OCI-M1 (cell line): ENCODE data around the gene TRMT44.
"Not testable (repeated sequence)": the region's sequence is repeated elsewhere in the genome, so short reads cannot be mapped to it uniquely, and the experiment has no call there.

ENCODE experiments used
- DNase-seq: peaks from one replicate; lab custom pipeline; 2025; lab: John Stamatoyannopoulos, UW

TRMT44 gene

GRCh38 chr4:8513080-8513479 lies 72.5 kb downstream of the TRMT44 start:
- DNase-seq, result not testable (repeated sequence)

- no peak for DNase-seq
These were observed 73.4 kb downstream of the TRMT44 start for GRCh38 chr4:8513931-8514330.

DNA sequence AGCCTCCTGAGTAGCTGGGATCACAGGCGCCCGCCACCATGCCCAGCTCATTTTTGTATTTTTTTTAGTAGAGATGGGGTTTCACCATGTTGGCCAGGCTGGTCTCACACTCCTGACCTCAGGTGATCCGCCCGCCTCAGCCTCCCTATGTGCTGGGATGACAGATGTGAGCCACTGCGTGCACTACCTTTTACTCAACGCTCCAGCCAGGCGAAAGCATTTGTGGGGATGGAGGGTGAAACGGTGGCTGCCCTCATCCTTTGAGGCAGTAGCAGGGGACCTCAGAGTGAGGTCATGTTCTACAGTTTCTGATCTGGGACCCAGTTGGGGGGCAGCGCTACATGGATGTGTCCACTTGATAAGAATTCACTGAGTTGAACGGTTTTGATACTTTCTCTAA lies 73.8 kb downstream of the TRMT44 start:
- DNase-seq, result no peak

- DNase-seq, result no peak
These were observed 74.9 kb downstream of the TRMT44 start for GRCh38 chr4:8515316-8516060.

DNA sequence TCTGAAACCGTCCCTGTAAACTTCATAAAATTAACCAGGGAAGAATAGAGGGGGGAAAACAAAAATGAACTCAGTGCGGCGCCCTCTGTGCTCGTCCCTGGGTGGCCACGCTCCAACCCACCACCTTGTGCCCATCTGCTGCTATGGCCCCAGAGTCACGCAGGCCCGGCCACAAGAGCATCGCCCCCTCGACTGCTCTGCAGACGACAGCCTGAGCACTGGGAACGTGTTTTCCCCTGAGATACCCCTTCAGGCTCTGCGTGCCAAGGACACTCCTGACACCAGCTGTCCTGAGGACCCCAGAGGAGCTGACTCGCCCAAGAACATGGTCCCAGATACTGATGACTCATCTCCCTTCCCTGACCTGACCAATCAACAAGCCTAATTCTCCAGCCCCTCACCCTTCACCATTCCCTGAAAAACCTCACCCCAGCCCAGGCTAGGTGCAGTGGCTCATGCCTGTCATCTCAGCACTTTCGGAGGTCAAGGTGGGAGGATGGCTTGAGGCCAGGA lies 75.5 kb downstream of the TRMT44 start:
- no peak for DNase-seq

DNA sequence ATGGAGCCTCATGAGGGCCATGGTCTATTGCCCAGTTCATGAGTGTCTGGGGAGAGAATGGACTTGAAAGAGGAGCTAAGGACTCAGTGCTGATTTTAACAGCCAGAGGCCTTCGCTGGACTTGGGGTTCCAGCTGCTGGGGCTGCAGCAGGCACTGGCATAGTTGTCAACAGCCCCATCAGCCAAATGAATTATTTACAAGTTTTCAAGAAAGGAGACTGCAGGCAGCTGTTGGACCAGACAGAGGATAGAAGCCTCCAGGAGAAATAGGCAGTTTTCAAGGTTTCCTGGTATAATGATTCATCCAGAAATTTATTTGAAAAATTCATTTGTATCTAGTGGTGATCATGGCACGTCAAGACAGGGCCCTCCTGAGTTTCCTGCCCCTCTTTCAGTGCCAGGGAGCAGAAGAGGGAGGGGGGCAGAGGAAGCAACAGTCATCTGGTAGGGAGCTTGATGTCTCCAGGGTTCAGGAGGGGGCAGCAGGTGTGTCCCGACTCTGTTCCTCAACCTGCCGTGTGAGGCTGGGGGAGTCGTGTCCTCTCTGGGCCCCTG lies 76.5 kb downstream of the TRMT44 start:
- no peak for DNase-seq

DNA sequence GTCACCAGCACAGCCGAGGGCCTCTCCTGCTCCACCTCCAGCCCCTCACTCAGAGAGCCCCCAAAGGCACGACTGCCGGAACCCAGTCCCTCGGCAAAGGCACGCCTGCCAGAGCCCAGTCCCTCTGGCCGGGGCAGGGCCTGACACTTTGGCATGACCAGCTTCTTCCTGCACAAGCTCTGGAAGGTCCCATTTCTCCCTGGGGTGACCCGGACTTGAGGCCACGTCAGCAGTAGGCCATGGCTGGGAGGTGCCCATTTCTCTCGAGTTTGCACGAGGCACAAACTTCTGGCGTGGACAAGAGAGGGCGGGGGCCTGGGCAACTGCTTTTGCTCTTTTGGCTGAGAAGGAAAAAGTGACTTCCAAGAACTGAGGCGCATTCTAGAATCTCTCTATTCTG lies 77.4 kb downstream of the TRMT44 start:
- no peak for DNase-seq

DNA sequence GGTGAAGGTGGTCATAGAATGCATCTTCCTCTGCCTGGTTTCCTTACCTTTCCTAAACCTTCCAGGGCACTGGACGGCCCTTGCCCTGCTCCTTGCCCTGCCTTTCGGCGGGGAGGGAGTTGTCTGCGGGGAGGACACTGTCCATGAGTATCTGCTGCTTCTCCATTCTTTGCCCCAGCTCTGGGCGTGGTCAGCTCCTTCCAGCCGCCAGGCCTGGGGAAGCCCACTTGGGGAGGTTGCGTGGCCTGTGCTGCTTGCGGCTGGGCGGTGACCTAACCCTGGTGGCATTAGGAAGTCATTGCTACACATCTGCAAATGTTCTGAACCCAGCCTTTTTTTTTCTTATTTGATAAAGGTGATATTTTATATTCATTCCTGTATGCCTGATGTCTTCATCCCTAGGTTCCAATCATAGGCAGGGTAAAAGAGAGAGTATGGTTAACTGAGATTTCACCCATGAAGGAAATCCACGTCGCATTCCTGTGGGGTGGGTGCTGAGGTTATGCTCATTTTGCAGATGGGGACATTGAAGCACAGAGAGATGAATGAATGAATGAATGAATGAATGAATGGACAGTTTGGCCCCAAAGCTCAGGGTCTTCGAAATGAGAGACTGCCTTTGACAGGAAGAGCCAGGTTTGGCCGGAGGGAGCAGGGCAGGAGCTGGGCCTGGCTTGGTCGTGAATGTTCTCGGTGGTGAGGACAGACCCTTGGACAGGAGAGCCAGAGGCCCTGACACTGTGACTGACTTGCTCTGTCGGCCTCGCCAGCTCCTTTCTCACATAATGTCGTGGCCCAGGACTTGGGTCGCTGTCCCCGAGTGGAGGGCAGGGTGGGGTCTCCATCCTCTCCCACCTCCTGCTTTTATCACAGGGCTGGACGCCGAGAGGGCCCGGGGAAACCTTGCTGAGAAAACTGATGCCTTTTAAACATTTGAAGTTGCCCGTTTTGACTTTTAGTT lies 81.9 kb downstream of the TRMT44 start:
- no peak for DNase-seq

- DNase-seq, result no peak
These were observed 82.6 kb downstream of the TRMT44 start for GRCh38 chr4:8523175-8523574.

GRCh38 chr4:8523766-8524165 lies 83.2 kb downstream of the TRMT44 start:
- DNase-seq, result no peak

DNA sequence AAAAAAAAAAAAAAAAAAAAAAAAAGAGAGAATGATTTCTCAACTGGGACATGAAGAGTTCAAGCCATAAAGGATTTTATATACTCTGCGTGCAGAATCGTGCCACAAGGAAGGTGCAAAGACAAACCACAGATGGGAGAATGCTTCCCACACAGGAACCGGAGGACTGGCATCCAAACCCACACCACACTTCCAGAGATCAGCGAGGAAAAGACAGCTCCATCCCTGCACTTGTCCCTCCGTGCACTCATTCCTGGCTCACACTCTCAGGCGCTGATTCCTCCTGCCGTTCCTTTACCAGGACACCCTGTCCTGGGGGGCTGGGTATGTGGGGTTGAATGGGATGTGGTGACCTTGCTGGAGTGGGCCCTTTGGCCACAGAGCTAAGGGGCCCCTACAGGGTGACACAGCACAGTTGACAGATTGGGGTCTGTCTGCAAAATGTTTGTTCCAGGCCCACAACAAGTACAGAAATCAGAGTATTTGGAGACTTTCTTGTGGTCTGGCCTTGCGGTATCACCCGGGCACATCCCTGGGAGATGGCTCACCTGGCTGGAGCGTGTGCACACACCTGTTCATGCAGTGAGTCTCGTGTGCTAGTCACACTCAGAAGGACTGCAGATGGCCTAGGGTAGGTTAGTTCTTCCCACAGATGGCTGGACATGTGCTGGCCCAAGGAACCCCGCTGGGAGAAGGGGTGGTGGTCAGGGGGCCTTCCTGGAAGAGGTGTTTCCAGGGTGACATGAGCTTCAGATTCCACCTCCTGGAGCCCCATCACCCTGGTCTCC lies 84.2 kb downstream of the TRMT44 start:
- DNase-seq, result no peak

DNA sequence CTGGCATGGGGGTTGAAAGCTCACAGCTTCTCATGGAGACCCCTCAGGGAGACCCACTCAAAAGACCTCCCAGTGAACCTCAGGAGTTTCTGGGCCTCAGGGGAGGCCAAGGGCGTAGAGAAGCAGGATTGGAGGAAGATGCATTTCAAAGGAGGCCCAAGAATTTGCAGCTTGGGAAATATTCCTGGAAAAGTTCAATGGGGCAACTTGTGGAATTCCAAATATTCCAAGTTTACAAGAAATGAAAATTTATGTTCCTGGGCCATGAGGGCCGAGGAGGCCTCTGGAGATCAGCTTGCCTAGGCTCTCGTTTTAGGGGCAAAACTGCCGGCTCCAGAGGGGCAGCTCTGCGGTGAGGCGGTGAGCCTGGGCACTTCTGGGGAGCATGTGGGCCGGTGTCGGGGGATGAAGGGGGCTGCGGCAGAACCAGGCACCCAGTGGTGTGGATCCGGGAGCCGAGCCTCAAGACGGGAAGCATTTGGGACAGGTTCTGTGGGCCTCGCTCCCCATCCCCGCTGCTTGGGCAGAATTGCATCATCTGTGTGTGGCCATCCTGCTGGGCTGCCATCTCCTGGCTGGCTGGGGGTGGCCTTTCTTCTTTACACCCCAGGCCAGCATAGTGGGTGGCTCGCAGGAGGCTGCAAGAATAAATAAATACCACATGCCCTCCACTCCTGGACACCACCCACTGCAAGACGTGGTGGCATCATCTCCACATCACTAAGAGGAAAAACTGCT lies 85.0 kb downstream of the TRMT44 start:
- no peak for DNase-seq
